H9 (cell line): Measurements from ENCODE around the gene HORMAD1. TPM values are rescaled to one million over a fixed set of nuclear protein-coding genes. Genes with fewer than 3 reads are reported as not detected.

ENCODE experiments used
- DNase-seq: peaks from one replicate; pipeline ENCODE4 v3.0.0-alpha.2; 2017
- H2AFZ ChIP-seq: one replicate; pipeline ENCODE4 v1.6.1; 2013; ENCODE audit warnings: mild to moderate bottlenecking, low read length, control low read depth, moderate library complexity
- H2AK5ac ChIP-seq: 2 replicates; pipeline ENCODE4 v1.6.1; 2013; ENCODE audit warnings: low read length, control low read depth, mixed read lengths; ENCODE audit not compliant: insufficient read length
- H2BK120ac ChIP-seq: one replicate; pipeline ENCODE4 v1.6.1; 2013; ENCODE audit warnings: low read depth, mild to moderate bottlenecking, low read length, control low read depth, inconsistent platforms; ENCODE audit not compliant: poor library complexity, severe bottlenecking
- H2BK12ac ChIP-seq: 2 replicates; pipeline ENCODE4 v1.6.1; 2013; ENCODE audit warnings: low read length, control low read depth, mixed read lengths, low read depth; ENCODE audit not compliant: insufficient read length
- H2BK15ac ChIP-seq: 2 replicates; pipeline ENCODE4 v1.6.1; 2013; ENCODE audit warnings: low read depth, low read length, control low read depth
- H2BK20ac ChIP-seq: one replicate; pipeline ENCODE4 v1.6.1; 2013; ENCODE audit warnings: low read depth, mild to moderate bottlenecking, low read length, control low read depth, inconsistent platforms; ENCODE audit not compliant: poor library complexity, severe bottlenecking
- H2BK5ac ChIP-seq: 2 replicates; pipeline ENCODE4 v1.6.1; 2013; ENCODE audit warnings: low read length, control low read depth, mixed read lengths; ENCODE audit not compliant: insufficient read length
- H3K14ac ChIP-seq: 2 replicates; pipeline ENCODE4 v1.6.1; 2013; ENCODE audit warnings: low read length, control low read depth; ENCODE audit not compliant: insufficient read depth
- H3K18ac ChIP-seq: 2 replicates; pipeline ENCODE4 v1.6.1; 2013; ENCODE audit warnings: low read depth, mild to moderate bottlenecking, mixed read lengths, low read length, control low read depth; ENCODE audit not compliant: insufficient read length
- H3K23ac ChIP-seq: 2 replicates; pipeline ENCODE4 v1.6.1; 2013; ENCODE audit warnings: low read length, control low read depth, mixed read lengths, low read depth; ENCODE audit not compliant: insufficient read length
- H3K23me2 ChIP-seq: 2 replicates; pipeline ENCODE4 v1.6.1; 2013; ENCODE audit warnings: low read depth, mild to moderate bottlenecking, mixed read lengths, low read length, control low read depth; ENCODE audit not compliant: insufficient read length, poor library complexity, severe bottlenecking
- H3K27ac ChIP-seq: 2 replicates; pipeline ENCODE4 v1.5.1; 2013; ENCODE audit warnings: low read length, control low read depth, mixed read lengths, low read depth; ENCODE audit not compliant: insufficient read length
- H3K27me3 ChIP-seq: 2 replicates; pipeline ENCODE4 v1.6.1; 2013; ENCODE audit warnings: low read length, control low read depth, inconsistent platforms; ENCODE audit not compliant: insufficient read depth
- H3K4ac ChIP-seq: 2 replicates; pipeline ENCODE4 v1.6.1; 2013; ENCODE audit warnings: low read depth, mild to moderate bottlenecking, control low read depth, inconsistent platforms, low read length, moderate library complexity
- H3K4me1 ChIP-seq: 2 replicates; pipeline ENCODE4 v1.6.1; 2013; ENCODE audit warnings: low read length, control low read depth, inconsistent platforms; ENCODE audit not compliant: insufficient read depth
- H3K4me2 ChIP-seq: 2 replicates; pipeline ENCODE4 v1.6.1; 2013; ENCODE audit warnings: low read length, control low read depth, mixed read lengths; ENCODE audit not compliant: insufficient read length, insufficient read depth
- H3K56ac ChIP-seq: 2 replicates; pipeline ENCODE4 v1.6.1; 2013; ENCODE audit warnings: low read depth, mild to moderate bottlenecking, mixed read lengths, low read length, control low read depth; ENCODE audit not compliant: insufficient read length
- H3K79me1 ChIP-seq: 2 replicates; pipeline ENCODE4 v1.6.1; 2013; ENCODE audit warnings: low read depth, mild to moderate bottlenecking, moderate library complexity, low read length, control low read depth, inconsistent platforms; ENCODE audit not compliant: insufficient read depth, poor library complexity, severe bottlenecking
- H3K79me2 ChIP-seq: 2 replicates; pipeline ENCODE4 v1.6.1; 2013; ENCODE audit warnings: low read length, control low read depth, inconsistent platforms; ENCODE audit not compliant: insufficient read depth
- H3K9ac ChIP-seq: 2 replicates; pipeline ENCODE4 v1.6.1; 2013; ENCODE audit warnings: low read length, control low read depth, mixed read lengths; ENCODE audit not compliant: insufficient read length; ENCODE audit errors: extremely low read depth
- H3K9me3 ChIP-seq: one replicate; pipeline ENCODE4 v1.6.1; 2013; ENCODE audit warnings: low read depth, low read length, inconsistent platforms; ENCODE audit not compliant: control insufficient read depth
- H3T11ph ChIP-seq: one replicate; pipeline ENCODE4 v1.6.1; 2013; ENCODE audit warnings: mild to moderate bottlenecking, low read length, control low read depth, inconsistent platforms
- H4K20me1 ChIP-seq: one replicate; pipeline ENCODE4 v1.6.1; 2013; ENCODE audit not compliant: control insufficient read depth, insufficient read length, insufficient read depth
- H4K5ac ChIP-seq: 2 replicates; pipeline ENCODE4 v1.6.1; 2013; ENCODE audit warnings: low read depth, mild to moderate bottlenecking, mixed read lengths, low read length, control low read depth; ENCODE audit not compliant: insufficient read length
- H4K8ac ChIP-seq: replicated peaks from 2 replicates; pipeline ENCODE4 v1.6.1; 2013; ENCODE audit warnings: low read length, control low read depth, mixed read lengths, low read depth; ENCODE audit not compliant: insufficient read length
- H4K91ac ChIP-seq: 2 replicates; pipeline ENCODE4 v1.6.1; 2013; ENCODE audit warnings: low read depth, mild to moderate bottlenecking, moderate library complexity, mixed read lengths, low read length, control low read depth; ENCODE audit not compliant: insufficient read length
- H3K27ac Mint-ChIP-seq, 3 experiments: 2 replicates in 2 of 3; 3 replicates in 1 of 3; pipeline ENCODE4 v1.8.0; 2020 to 2021; ENCODE audit warnings: mixed read lengths in 3 of 3, mild to moderate bottlenecking in 1 of 3, moderate library complexity in 1 of 3
- H3K27me3 Mint-ChIP-seq: 2 replicates; pipeline ENCODE4 v1.8.0; 2021; ENCODE audit warnings: low read depth, mild to moderate bottlenecking, moderate library complexity, mixed read lengths
- H3K36me3 Mint-ChIP-seq, 3 experiments: 2 replicates in 2 of 3; 3 replicates in 1 of 3; pipeline ENCODE4 v1.8.0; 2020 to 2021; ENCODE audit warnings: low read depth in 3 of 3, mixed read lengths in 3 of 3; ENCODE audit not compliant: insufficient read depth in 1 of 3
- H3K4me1 Mint-ChIP-seq, 2 experiments: 2 replicates each; pipeline ENCODE4 v1.8.0; 2020; ENCODE audit warnings: mixed read lengths in 2 of 2
- H3K4me3 Mint-ChIP-seq, 2 experiments: 2 replicates in 1 of 2; 3 replicates in 1 of 2; pipeline ENCODE4 v1.8.0; 2020 to 2021; ENCODE audit warnings: mild to moderate bottlenecking in 2 of 2, mixed read lengths in 2 of 2, moderate library complexity in 1 of 2
- H3K9me3 Mint-ChIP-seq, 2 experiments: 2 replicates in 1 of 2; 3 replicates in 1 of 2; pipeline ENCODE4 v1.8.0; 2020; ENCODE audit warnings: mild to moderate bottlenecking in 2 of 2, mixed read lengths in 2 of 2, moderate library complexity in 1 of 2
- total RNA-seq: library from RNA; stranded (reverse); gene quantifications from 2 replicates; pipeline ENCODE4 v1.2.1, GENCODE V29; 2021
- TF ChIP-seq, protein P1 (sequence below): fragments of 200-600 bp; sonication (generic); conservative IDR thresholded peaks from 3 replicates; pipeline ENCODE4 v1.8.0; 2021; ENCODE audit warnings: antibody characterized with exemption, mild to moderate bottlenecking

Gene HORMAD1
- total RNA-seq, 1 experiment from 2014 or later = not detected

GRCh38 chr1:150703427-150703826, 17.3 kb downstream of the HORMAD1 start:
- H4K20me1 ChIP-seq = no peaks in the 10 kb centered on the region
- no peak overlapping the region for H3K56ac ChIP-seq
- no peaks in the 10 kb centered on the region for H3K9me3 ChIP-seq
- H4K91ac ChIP-seq = no peak overlapping the region
- H3K79me1 ChIP-seq = no peaks in the 10 kb centered on the region
- Mint-ChIP-seq H3K27me3 (no peaks in the 10 kb centered on the region), H3K27ac (no peak overlapping the region), H3K4me3 (no peak overlapping the region), H3K4me1 (peaks cover 0 to 2% of the 10 kb centered on the region in 2 experiments; a peak in 1 of 4 replicates), H3K36me3 (no peaks in the 10 kb centered on the region), H3K9me3 (no peaks in the 10 kb centered on the region)
- no peak overlapping the region for H4K5ac ChIP-seq
- H4K8ac ChIP-seq = no peak overlapping the region
- no peak overlapping the region for H3T11ph ChIP-seq
- H3K79me2 ChIP-seq = no peaks in the 10 kb centered on the region
- no peak overlapping the region for H3K27ac ChIP-seq
- no peak overlapping the region for H3K23ac ChIP-seq
- H3K14ac ChIP-seq = no peak overlapping the region
- H2BK15ac ChIP-seq = no peak overlapping the region
- no peak overlapping the region for H3K4me2 ChIP-seq
- H2BK5ac ChIP-seq = no peak overlapping the region
- H3K18ac ChIP-seq = no peak overlapping the region
- H2BK20ac ChIP-seq = no peak overlapping the region
- H2AK5ac ChIP-seq = no peak overlapping the region
- no peak overlapping the region for H2AFZ ChIP-seq
- no peak overlapping the region for H3K4ac ChIP-seq
- no peak overlapping the region for H2BK120ac ChIP-seq
- no peaks in the 10 kb centered on the region for H3K27me3 ChIP-seq
- no peaks in the 10 kb centered on the region for H3K23me2 ChIP-seq
- no peak overlapping the region for H3K9ac ChIP-seq
- no peaks in the 10 kb centered on the region for H3K4me1 ChIP-seq
- DNase-seq = no peak
- TF ChIP-seq, protein P1, sequence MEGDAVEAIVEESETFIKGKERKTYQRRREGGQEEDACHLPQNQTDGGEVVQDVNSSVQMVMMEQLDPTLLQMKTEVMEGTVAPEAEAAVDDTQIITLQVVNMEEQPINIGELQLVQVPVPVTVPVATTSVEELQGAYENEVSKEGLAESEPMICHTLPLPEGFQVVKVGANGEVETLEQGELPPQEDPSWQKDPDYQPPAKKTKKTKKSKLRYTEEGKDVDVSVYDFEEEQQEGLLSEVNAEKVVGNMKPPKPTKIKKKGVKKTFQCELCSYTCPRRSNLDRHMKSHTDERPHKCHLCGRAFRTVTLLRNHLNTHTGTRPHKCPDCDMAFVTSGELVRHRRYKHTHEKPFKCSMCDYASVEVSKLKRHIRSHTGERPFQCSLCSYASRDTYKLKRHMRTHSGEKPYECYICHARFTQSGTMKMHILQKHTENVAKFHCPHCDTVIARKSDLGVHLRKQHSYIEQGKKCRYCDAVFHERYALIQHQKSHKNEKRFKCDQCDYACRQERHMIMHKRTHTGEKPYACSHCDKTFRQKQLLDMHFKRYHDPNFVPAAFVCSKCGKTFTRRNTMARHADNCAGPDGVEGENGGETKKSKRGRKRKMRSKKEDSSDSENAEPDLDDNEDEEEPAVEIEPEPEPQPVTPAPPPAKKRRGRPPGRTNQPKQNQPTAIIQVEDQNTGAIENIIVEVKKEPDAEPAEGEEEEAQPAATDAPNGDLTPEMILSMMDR = no peak
- H2BK12ac ChIP-seq = no peak overlapping the region
